Liver (tissue), 3 donors: ENCODE data around the gene PAX8.
A peak's percentile ranks its signal among the peaks of the same experiment; 100 is the strongest.

Experiments used
- ATF3 ChIP-seq: IDR thresholded peaks from 2 replicates; pipeline ENCODE4 v1.6.1; 2016; ENCODE audit warnings: antibody characterized with exemption
- CTCF ChIP-seq: fragments of 150-350 bp; IDR thresholded peaks from 2 replicates; pipeline ENCODE4 v1.5.1; 2017; ENCODE audit warnings: improper control_type of control experiment, low read depth, low read length; ENCODE audit not compliant: missing input control
- EGR1 ChIP-seq, 2 donors: IDR thresholded peaks; 2 replicates each; pipeline ENCODE4 v1.6.1; 2016 to 2018; ENCODE audit warnings: antibody characterized with exemption in 2 of 2, low read depth in 2 of 2
- FOXA1 ChIP-seq: IDR thresholded peaks from 2 replicates; pipeline ENCODE4 v1.6.1; 2016; ENCODE audit warnings: antibody characterized with exemption
- HNF4A ChIP-seq, 2 donors: conservative IDR thresholded peaks; 2 replicates each; pipeline ENCODE4 v1.6.1; 2016; ENCODE audit warnings: antibody characterized with exemption in 2 of 2, mild to moderate bottlenecking in 2 of 2
- JUND ChIP-seq, 2 donors: IDR thresholded peaks; 2 replicates each; pipeline ENCODE4 v1.6.1; 2016; ENCODE audit warnings: antibody characterized with exemption in 2 of 2
- MAX ChIP-seq: IDR thresholded peaks from 2 replicates; pipeline ENCODE4 v1.6.1; 2016; ENCODE audit warnings: antibody characterized with exemption
- RAD21 ChIP-seq, 2 donors: IDR thresholded peaks; 2 replicates each; pipeline ENCODE4 v1.6.1; 2016; ENCODE audit warnings: antibody characterized with exemption in 2 of 2, mild to moderate bottlenecking in 2 of 2
- YY1 ChIP-seq: IDR thresholded peaks from 2 replicates; pipeline ENCODE4 v1.6.1; 2016; ENCODE audit warnings: antibody characterized with exemption, mild to moderate bottlenecking
- ZBTB33 ChIP-seq: IDR thresholded peaks from 2 replicates; pipeline ENCODE4 v1.6.1; 2016; ENCODE audit warnings: antibody characterized with exemption
- donor health status: healthy.
- donor health status: healthy.

- TF ChIP-seq CTCF = no peak
- no peak for TF ChIP-seq ZBTB33
- no peak for TF ChIP-seq JUND (IDR thresholded peaks at IDR 0.05)
- TF ChIP-seq EGR1 (IDR thresholded peaks at IDR 0.05; ENCODE audit: low read depth in 2 of 2) = no peak
- TF ChIP-seq FOXA1 = no peak
- TF ChIP-seq HNF4A (conservative IDR thresholded peaks at IDR 0.05) = peak; percentile 59 to 72
- TF ChIP-seq MAX = no peak
- TF ChIP-seq ATF3 = no peak
- no peak for TF ChIP-seq YY1
- no peak for TF ChIP-seq RAD21 (IDR thresholded peaks at IDR 0.05)
Observed at GRCh38 chr2:113183703-113184102, 95.0 kb downstream of the PAX8 start.
